H1 (cell line): ENCODE results near the gene PIK3R4. TPM values are rescaled to one million over a fixed set of nuclear protein-coding genes. Genes with fewer than 3 reads are reported as not detected.

Experiments used
- EGR1 ChIP-seq: IDR thresholded peaks from 2 replicates; pipeline ENCODE4 v1.6.1; 2011; ENCODE audit warnings: low read depth, low read length, borderline replicate concordance
- KDM5A ChIP-seq: fragments of 200-600 bp; IDR thresholded peaks from 2 replicates; pipeline ENCODE4 v1.7.1; 2012; ENCODE audit warnings: mild to moderate bottlenecking, low read length, inconsistent platforms, mixed read lengths
- RAD21 ChIP-seq, 2 experiments: IDR thresholded peaks in 1 of 2; conservative IDR thresholded peaks in 1 of 2; 2 replicates each; pipeline ENCODE4 v1.6.1; 2011; ENCODE audit warnings: low read depth in 2 of 2, low read length in 2 of 2, improper control_type of control experiment in 1 of 2, inconsistent platforms in 1 of 2, mild to moderate bottlenecking in 1 of 2, moderate library complexity in 1 of 2
- RBBP5 ChIP-seq: IDR thresholded peaks from 2 replicates; pipeline ENCODE4 v1.7.1; 2012; ENCODE audit warnings: low read depth, mild to moderate bottlenecking, inconsistent platforms, low read length, moderate library complexity, borderline replicate concordance
- SIX5 ChIP-seq: IDR thresholded peaks from 2 replicates; pipeline ENCODE4 v1.6.1; 2011; ENCODE audit warnings: mild to moderate bottlenecking, low read depth, low read length
- SP4 ChIP-seq: IDR thresholded peaks from 2 replicates; pipeline ENCODE4 v1.6.1; 2012; ENCODE audit warnings: low read length, inconsistent platforms
- TBP ChIP-seq: IDR thresholded peaks from 2 replicates; pipeline ENCODE4 v1.6.1; 2011; ENCODE audit warnings: low read depth, low read length, improper control_type of control experiment
- TEAD4 ChIP-seq: IDR thresholded peaks from 2 replicates; pipeline ENCODE4 v1.6.1; 2012; ENCODE audit warnings: low read depth, low read length, inconsistent platforms, mixed read lengths
- polyA plus RNA-seq, 7 experiments: library from polyadenylated mRNA; depleted of rRNA in 3 of 7; stranded (reverse) in 5 of 7; unstranded in 2 of 7; fragments of >200 nt in 5 of 7; fragments of 200-250 nt in 2 of 7; gene quantifications; 1 replicate in 5 of 7; 2 replicates in 1 of 7; 4 replicates in 1 of 7; pipeline versions ENCODE4 v1.2.1 to v1.2.3, GENCODE V29; 2011 to 2013; ENCODE audit warnings: missing spikeins in 2 of 7, mixed read lengths in 2 of 7
- total RNA-seq: library from RNA; stranded (reverse); fragmentation: NEBNext Ultra II Directional; extraction: Animal tissue kit (Norgen Biotek cat#: 25700); gene quantifications from 2 replicates; pipeline ENCODE4 v1.2.1, GENCODE V29; 2021
- TF ChIP-seq, protein P1 (sequence below): IDR thresholded peaks from 2 replicates; pipeline ENCODE4 v1.6.1; 2012; ENCODE audit warnings: inconsistent platforms

The PIK3R4 gene
- total and polyA plus RNA-seq, 2 of the 8 experiments (the other 6 are each of a cell fraction or from before 2014, with no cell fraction given): 43.8 to 87.4 TPM

DNA sequence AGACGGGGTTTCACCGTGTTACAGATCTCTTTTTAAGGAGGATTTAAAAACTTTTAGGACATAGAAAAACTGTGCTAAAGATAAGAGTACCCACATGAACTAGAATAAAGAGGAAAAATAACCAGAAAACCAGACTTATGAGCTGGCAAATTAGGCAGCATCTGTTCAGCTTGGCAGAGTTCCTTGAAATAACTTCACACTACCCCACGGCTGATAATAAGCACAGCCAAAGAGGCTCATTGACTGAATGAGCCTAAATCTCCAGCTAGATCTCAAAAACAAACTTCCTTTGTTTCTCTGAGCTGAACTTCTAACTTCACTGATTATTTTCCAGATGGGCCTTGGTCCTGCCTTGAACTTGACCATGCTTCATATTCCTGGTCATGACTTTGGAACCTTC, 26.7 kb upstream of the PIK3R4 start (continued):
- TF ChIP-seq EGR1 (no peak), RBBP5 (no peak), TBP (no peak), KDM5A (no peak), SIX5 (no peak), SP4 (no peak), TEAD4 (no peak), RAD21 (IDR thresholded peaks at IDR 0.05 in 1 of 2, conservative IDR thresholded peaks at IDR 0.05 in 1 of 2; ENCODE audit: low read depth in 2 of 2, low read length in 2 of 2) (no peak)
- TF ChIP-seq, protein P1, sequence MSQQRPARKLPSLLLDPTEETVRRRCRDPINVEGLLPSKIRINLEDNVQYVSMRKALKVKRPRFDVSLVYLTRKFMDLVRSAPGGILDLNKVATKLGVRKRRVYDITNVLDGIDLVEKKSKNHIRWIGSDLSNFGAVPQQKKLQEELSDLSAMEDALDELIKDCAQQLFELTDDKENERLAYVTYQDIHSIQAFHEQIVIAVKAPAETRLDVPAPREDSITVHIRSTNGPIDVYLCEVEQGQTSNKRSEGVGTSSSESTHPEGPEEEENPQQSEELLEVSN: no peak
